ENCODE measurements around the gene SLC25A41. TPM values are rescaled to one million over a fixed set of nuclear protein-coding genes. Genes with fewer than 3 reads are reported as not detected.
A peak's percentile ranks its signal among the peaks of the same experiment; 100 is the strongest.

The SLC25A41 gene
- total RNA-seq, 2 donors from 2014 or later = 0.18 to 0.57 TPM

DNA sequence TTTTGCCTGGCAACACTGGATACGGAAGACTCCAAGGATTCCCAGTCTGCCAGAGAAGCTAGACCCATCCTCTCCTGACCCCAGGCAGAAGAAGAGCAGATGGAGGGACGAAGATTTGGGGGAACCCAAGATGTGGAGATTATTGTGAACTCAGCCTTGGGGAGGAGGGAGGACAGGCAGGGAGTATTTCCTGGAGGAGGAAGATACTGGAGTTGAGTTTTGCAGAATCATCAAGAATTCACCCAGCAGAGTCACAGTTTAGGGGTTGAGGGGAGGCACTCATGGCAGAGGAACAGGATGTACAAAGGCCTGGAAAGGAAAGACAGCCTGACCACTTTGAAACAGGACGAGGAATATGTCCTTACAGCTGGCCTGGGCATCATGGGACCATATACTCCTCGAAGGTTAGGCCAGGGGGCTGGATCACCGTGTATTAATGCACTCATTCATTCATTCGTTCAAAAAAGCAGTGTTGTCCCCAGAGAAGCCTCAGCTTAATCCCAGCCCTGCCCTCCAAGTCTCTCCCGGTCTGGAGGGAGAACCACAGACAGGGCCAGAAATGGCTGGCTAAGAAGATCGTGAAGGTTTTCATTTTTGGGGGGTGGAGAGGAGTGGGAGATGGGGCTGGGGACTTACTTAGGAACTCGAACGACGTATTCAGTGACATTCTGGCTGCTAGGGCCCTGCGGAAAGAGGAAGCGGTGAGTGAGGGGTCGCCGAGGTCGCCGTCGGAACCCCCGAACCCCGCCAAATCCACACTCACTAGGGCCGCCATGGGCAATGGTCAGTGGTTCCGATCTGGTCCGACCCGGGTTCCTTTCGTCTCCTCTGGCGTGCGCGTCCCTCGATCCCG is 41.1 kb downstream of the SLC25A41 start:
- intact Hi-C loops (cut with DNase I) = loop anchor here (1.0 to 2.0 kb wide), 2 partner anchors 19 to 32 kb away; partner anchors contain the start of gene KHSRP
- DNase-seq (ENCODE audit: low spot score) = no peak
- Histone ChIP-seq H3K27me3 (replicated peaks; ENCODE audit: insufficient read depth) (no peaks in the 10 kb centered on the region), H3K9me3 (no peaks in the 10 kb centered on the region), H3K36me3 (peaks cover 0 to 3% of the 10 kb centered on the region in 2 donors), H3K4me3 (peak overlapping the region; percentile 74 to 85), H3K27ac (peak overlapping the region; percentile 94 to 95), H3K4me1 (replicated peaks) (peaks cover 5% of the 10 kb centered on the region)
- TF ChIP-seq POLR2A (IDR thresholded peaks at IDR 0.05) (no peak), POLR2AphosphoS5 (IDR thresholded peaks at IDR 0.05) (no peak)
- TF ChIP-seq, protein P1, sequence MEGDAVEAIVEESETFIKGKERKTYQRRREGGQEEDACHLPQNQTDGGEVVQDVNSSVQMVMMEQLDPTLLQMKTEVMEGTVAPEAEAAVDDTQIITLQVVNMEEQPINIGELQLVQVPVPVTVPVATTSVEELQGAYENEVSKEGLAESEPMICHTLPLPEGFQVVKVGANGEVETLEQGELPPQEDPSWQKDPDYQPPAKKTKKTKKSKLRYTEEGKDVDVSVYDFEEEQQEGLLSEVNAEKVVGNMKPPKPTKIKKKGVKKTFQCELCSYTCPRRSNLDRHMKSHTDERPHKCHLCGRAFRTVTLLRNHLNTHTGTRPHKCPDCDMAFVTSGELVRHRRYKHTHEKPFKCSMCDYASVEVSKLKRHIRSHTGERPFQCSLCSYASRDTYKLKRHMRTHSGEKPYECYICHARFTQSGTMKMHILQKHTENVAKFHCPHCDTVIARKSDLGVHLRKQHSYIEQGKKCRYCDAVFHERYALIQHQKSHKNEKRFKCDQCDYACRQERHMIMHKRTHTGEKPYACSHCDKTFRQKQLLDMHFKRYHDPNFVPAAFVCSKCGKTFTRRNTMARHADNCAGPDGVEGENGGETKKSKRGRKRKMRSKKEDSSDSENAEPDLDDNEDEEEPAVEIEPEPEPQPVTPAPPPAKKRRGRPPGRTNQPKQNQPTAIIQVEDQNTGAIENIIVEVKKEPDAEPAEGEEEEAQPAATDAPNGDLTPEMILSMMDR (IDR thresholded peaks at IDR 0.05) = no peak
- WGBS = 15% methylated on average over 13 of the region's 30 CpGs

DNA sequence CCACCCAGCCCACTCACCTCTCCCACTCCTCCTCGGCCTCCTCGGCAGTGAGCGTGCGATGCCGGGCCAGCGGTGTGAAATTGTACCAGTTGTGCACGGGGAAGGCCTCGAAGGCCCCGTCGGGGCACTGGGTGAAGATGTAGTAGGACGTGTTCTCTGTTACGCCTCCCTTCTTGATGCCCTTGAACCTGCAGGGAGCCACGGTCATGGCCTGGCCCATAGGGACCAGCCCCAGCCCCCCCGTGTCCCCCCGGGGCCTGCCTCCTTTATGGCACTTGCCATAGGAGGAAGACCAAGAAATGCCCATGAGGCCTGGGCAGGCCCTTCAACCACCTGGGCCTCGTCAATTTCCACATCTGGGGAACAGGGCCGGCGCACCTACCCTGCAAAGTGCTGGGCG is 46.2 kb downstream of the SLC25A41 start:
- WGBS = 92% methylated on average over 19 of the region's 19 CpGs
- Histone ChIP-seq H3K4me1 (replicated peaks) (peaks cover 3% of the 10 kb centered on the region), H3K36me3 (peaks cover 11 to 20% of the 10 kb centered on the region in 2 donors), H3K27me3 (replicated peaks; ENCODE audit: insufficient read depth) (no peaks in the 10 kb centered on the region), H3K4me3 (no peak overlapping the region), H3K27ac (no peak overlapping the region), H3K9me3 (no peaks in the 10 kb centered on the region)
- TF ChIP-seq, protein P1 (IDR thresholded peaks at IDR 0.05) = no peak
- no peak for TF ChIP-seq POLR2AphosphoS5 (IDR thresholded peaks at IDR 0.05)
- TF ChIP-seq POLR2A (IDR thresholded peaks at IDR 0.05) = no peak
- DNase-seq (ENCODE audit: low spot score) = no peak
- intact Hi-C loops (cut with DNase I) = no loop called here

DNA sequence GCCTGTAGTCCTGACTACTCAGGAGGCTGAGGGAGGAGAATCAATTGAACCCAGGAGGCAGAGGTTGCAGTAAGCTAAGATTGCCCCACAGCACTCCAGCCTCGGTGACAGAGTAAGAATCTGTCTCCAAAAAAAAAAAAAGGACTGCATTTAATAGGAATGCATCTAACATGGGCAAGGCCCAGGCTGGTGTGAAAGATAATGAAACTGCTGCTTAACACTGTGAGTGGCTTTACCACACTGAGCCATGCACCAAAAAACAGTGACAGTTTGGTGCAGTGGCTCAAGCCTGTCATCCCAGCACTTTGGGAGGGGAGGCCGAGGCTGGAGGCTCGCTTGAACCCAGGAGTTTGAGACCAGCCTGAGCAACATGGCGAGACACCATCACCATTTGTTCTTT is 49.2 kb downstream of the SLC25A41 start:
- H3K4me3 ChIP-seq = no peak overlapping the region
- no peak overlapping the region for H3K27ac ChIP-seq
- TF ChIP-seq POLR2AphosphoS5 (IDR thresholded peaks at IDR 0.05) (no peak), POLR2A (IDR thresholded peaks at IDR 0.05) (no peak)
- TF ChIP-seq, protein P1 (IDR thresholded peaks at IDR 0.05) = no peak
- 96% methylated on average over 4 of the region's 4 CpGs for WGBS
- no peaks in the 10 kb centered on the region for H3K4me1 ChIP-seq (replicated peaks)
- no peaks in the 10 kb centered on the region for H3K9me3 ChIP-seq
- H3K36me3 ChIP-seq = peaks cover 31 to 44% of the 10 kb centered on the region in 2 donors
- intact Hi-C loops (cut with DNase I) = no loop called here
- H3K27me3 ChIP-seq (replicated peaks; ENCODE audit: insufficient read depth) = no peaks in the 10 kb centered on the region
- DNase-seq (ENCODE audit: low spot score) = no peak

DNA sequence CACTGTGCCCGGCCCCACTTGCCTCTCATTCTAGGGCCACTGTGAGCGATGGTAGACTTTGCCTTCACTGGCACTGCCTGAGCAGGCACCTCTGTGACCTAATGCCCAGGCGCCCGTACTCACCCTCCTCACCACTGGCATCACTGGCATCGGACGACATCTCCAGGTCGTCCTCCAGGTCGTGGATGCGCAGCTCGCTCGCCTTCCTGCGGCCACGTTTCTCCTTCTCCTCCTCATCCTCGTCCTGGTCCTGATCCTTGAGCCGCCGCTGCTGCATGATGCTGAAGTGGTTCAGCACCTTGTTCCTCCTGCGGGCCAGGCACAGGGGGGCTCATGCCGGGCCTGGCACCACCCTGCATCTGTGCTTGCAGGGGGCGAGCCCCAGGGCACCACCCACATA is 50.4 kb downstream of the SLC25A41 start:
- intact Hi-C loops (cut with DNase I) = no loop called here
- H3K4me1 ChIP-seq (replicated peaks) = no peaks in the 10 kb centered on the region
- TF ChIP-seq, protein P1 (IDR thresholded peaks at IDR 0.05) = no peak
- TF ChIP-seq POLR2AphosphoS5 (IDR thresholded peaks at IDR 0.05) (no peak), POLR2A (IDR thresholded peaks at IDR 0.05) (no peak)
- no peaks in the 10 kb centered on the region for H3K27me3 ChIP-seq (replicated peaks; ENCODE audit: insufficient read depth)
- H3K36me3 ChIP-seq = peaks cover 31 to 45% of the 10 kb centered on the region in 2 donors
- no peaks in the 10 kb centered on the region for H3K9me3 ChIP-seq
- DNase-seq (ENCODE audit: low spot score) = no peak
- WGBS = 97% methylated on average over 19 of the region's 19 CpGs
- no peak overlapping the region for H3K27ac ChIP-seq
- H3K4me3 ChIP-seq = no peak overlapping the region

Data from prostate gland (tissue), 2 donors.